Measurements from ENCODE around the gene TMEM171. TPM values are rescaled to one million over a fixed set of nuclear protein-coding genes. Genes with fewer than 3 reads are reported as not detected.

Gene TMEM171
- total RNA-seq, 1 experiment from 2014 or later, result 1.7 TPM

- H3K27me3 Mint-ChIP-seq (ENCODE audit: low read depth), result no peaks in the 10 kb centered on the region
- CTCF ChIA-PET, result interaction anchor here (1.9 kb wide), 1 partner anchor 112 kb away, joined by 7 read pairs; no protein-coding TSS in a partner anchor
Observed at GRCh38 chr5:73103870-73104299, 16.5 kb upstream of the TMEM171 start.

DNA sequence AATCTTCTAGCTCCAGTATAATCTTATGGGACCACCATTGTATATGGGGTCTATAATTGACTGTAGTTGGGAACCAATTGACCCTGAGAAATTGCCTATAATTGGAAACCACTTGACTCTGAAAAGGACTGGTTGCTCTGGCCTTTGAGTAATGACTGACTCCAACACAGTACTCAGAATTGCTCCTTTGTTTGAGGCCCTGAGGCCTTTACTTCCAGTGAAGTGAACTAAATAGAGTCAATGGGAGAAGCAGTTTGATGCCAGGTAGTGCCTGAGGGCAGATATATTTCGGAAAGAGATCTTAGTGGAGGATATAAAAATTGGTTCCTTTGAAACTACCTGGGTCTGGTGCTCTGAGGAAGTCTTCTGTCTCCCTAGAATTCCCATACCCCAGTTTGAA is 16.0 kb upstream of the TMEM171 start:
- no peak overlapping the region for H3K27ac Mint-ChIP-seq
- POLR2A ChIA-PET, result no interaction called here
- no peak overlapping the region for H3K4me3 Mint-ChIP-seq
- ATAC-seq (no peak), DNase-seq (ENCODE audit: low spot score) (no peak)
- 0 out of 2 replicates have a peak, but pooled peaks cover 4% of the 10 kb centered on the region for H3K36me3 Mint-ChIP-seq
- H3K4me1 Mint-ChIP-seq, result no peaks in the 10 kb centered on the region
- peaks cover 24% of the 10 kb centered on the region for H3K9me3 Mint-ChIP-seq
- CTCF ChIA-PET, result interaction anchor here (1.9 kb wide), 1 partner anchor 112 kb away, joined by 7 read pairs; no protein-coding TSS in a partner anchor
- no peak for TF ChIP-seq ZNF317 (CRISPR knock-in tag; IDR thresholded peaks at IDR 0.05; ENCODE audit: borderline replicate concordance, low read depth)
- TF ChIP-seq TCF7 (CRISPR knock-in tag; IDR thresholded peaks at IDR 0.05; ENCODE audit: low read depth), result no peak
- no peak for TF ChIP-seq ESRRA (CRISPR knock-in tag; IDR thresholded peaks at IDR 0.05; ENCODE audit: borderline replicate concordance)
- no peak for TF ChIP-seq RELA (CRISPR knock-in tag; IDR thresholded peaks at IDR 0.05; ENCODE audit: borderline replicate concordance)
- TF ChIP-seq, protein P1, sequence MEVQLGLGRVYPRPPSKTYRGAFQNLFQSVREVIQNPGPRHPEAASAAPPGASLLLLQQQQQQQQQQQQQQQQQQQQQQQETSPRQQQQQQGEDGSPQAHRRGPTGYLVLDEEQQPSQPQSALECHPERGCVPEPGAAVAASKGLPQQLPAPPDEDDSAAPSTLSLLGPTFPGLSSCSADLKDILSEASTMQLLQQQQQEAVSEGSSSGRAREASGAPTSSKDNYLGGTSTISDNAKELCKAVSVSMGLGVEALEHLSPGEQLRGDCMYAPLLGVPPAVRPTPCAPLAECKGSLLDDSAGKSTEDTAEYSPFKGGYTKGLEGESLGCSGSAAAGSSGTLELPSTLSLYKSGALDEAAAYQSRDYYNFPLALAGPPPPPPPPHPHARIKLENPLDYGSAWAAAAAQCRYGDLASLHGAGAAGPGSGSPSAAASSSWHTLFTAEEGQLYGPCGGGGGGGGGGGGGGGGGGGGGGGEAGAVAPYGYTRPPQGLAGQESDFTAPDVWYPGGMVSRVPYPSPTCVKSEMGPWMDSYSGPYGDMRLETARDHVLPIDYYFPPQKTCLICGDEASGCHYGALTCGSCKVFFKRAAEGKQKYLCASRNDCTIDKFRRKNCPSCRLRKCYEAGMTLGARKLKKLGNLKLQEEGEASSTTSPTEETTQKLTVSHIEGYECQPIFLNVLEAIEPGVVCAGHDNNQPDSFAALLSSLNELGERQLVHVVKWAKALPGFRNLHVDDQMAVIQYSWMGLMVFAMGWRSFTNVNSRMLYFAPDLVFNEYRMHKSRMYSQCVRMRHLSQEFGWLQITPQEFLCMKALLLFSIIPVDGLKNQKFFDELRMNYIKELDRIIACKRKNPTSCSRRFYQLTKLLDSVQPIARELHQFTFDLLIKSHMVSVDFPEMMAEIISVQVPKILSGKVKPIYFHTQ (CRISPR knock-in tag; IDR thresholded peaks at IDR 0.05), result no peak
- no peak for TF ChIP-seq GTF2I (CRISPR knock-in tag; conservative IDR thresholded peaks at IDR 0.05)
- no peak for TF ChIP-seq SMAD3 (CRISPR knock-in tag; IDR thresholded peaks at IDR 0.05; ENCODE audit: borderline replicate concordance)
- TF ChIP-seq IRF2 (CRISPR knock-in tag; IDR thresholded peaks at IDR 0.05; ENCODE audit: borderline replicate concordance, low read depth), result no peak
- TF ChIP-seq ZBTB43 (CRISPR knock-in tag; IDR thresholded peaks at IDR 0.05), result no peak
- H3K27me3 Mint-ChIP-seq (ENCODE audit: low read depth), result no peaks in the 10 kb centered on the region

More at GRCh38 chr5:73103870-73104299, 16.5 kb upstream of the TMEM171 start:
- H3K4me1 Mint-ChIP-seq, result no peaks in the 10 kb centered on the region
- no peak overlapping the region for H3K27ac Mint-ChIP-seq
- POLR2A ChIA-PET, result no interaction called here
- DNase-seq (ENCODE audit: low spot score), result no peak
- 0 out of 2 replicates have a peak, but pooled peaks cover 4% of the 10 kb centered on the region for H3K36me3 Mint-ChIP-seq
- H3K9me3 Mint-ChIP-seq, result peaks cover 24% of the 10 kb centered on the region
- TF ChIP-seq, protein P2, sequence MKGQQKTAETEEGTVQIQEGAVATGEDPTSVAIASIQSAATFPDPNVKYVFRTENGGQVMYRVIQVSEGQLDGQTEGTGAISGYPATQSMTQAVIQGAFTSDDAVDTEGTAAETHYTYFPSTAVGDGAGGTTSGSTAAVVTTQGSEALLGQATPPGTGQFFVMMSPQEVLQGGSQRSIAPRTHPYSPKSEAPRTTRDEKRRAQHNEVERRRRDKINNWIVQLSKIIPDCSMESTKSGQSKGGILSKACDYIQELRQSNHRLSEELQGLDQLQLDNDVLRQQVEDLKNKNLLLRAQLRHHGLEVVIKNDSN (CRISPR knock-in tag; IDR thresholded peaks at IDR 0.05), result no peak
- TF ChIP-seq, protein P3, sequence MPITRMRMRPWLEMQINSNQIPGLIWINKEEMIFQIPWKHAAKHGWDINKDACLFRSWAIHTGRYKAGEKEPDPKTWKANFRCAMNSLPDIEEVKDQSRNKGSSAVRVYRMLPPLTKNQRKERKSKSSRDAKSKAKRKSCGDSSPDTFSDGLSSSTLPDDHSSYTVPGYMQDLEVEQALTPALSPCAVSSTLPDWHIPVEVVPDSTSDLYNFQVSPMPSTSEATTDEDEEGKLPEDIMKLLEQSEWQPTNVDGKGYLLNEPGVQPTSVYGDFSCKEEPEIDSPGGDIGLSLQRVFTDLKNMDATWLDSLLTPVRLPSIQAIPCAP (CRISPR knock-in tag; IDR thresholded peaks at IDR 0.05), result no peak
- no peak for TF ChIP-seq ETV6 (CRISPR knock-in tag; IDR thresholded peaks at IDR 0.05)
- TF ChIP-seq, protein P4, sequence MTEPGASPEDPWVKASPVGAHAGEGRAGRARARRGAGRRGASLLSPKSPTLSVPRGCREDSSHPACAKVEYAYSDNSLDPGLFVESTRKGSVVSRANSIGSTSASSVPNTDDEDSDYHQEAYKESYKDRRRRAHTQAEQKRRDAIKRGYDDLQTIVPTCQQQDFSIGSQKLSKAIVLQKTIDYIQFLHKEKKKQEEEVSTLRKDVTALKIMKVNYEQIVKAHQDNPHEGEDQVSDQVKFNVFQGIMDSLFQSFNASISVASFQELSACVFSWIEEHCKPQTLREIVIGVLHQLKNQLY (CRISPR knock-in tag; IDR thresholded peaks at IDR 0.05), result no peak
- TF ChIP-seq OVOL2 (CRISPR knock-in tag; IDR thresholded peaks at IDR 0.05; ENCODE audit: borderline replicate concordance), result no peak
- TF ChIP-seq NFE2L1 (CRISPR knock-in tag; IDR thresholded peaks at IDR 0.05), result no peak
- no peak for TF ChIP-seq GRHL2 (CRISPR knock-in tag; IDR thresholded peaks at IDR 0.05; ENCODE audit: insufficient replicate concordance, severe bottlenecking)
- no peak for TF ChIP-seq EMX1 (CRISPR knock-in tag; IDR thresholded peaks at IDR 0.05)
- no peak for TF ChIP-seq NFATC4 (CRISPR knock-in tag; IDR thresholded peaks at IDR 0.05)
- no peak for TF ChIP-seq KAT7 (CRISPR knock-in tag; IDR thresholded peaks at IDR 0.05; ENCODE audit: borderline replicate concordance)
- TF ChIP-seq E2F1 (CRISPR knock-in tag; IDR thresholded peaks at IDR 0.05), result no peak
- TF ChIP-seq, protein P1 (CRISPR knock-in tag; IDR thresholded peaks at IDR 0.05), result no peak
- TF ChIP-seq TEAD1 (CRISPR knock-in tag; IDR thresholded peaks at IDR 0.05), result no peak
- no peak for TF ChIP-seq IRF2 (CRISPR knock-in tag; IDR thresholded peaks at IDR 0.05; ENCODE audit: borderline replicate concordance, low read depth)
- H3K4me3 Mint-ChIP-seq, result no peak overlapping the region
- no peak for ATAC-seq

All from WTC11 (cell line).